Ishikawa (cell line): Measurements from ENCODE around the gene ANKRD33B.

Source experiments
- CEBPB ChIP-seq: IDR thresholded peaks from 2 replicates; pipeline ENCODE4 v1.6.1; 2012
- CREB1 ChIP-seq: IDR thresholded peaks from 2 replicates; pipeline ENCODE4 v1.6.1; 2012; ENCODE audit warnings: low read depth
- EGR1 ChIP-seq: IDR thresholded peaks from 2 replicates; pipeline ENCODE4 v1.6.1; 2012
- EP300 ChIP-seq: IDR thresholded peaks from 2 replicates; pipeline ENCODE4 v1.6.1; 2012; ENCODE audit warnings: borderline replicate concordance
- FOXM1 ChIP-seq: IDR thresholded peaks from 2 replicates; pipeline ENCODE4 v1.6.1; 2012; ENCODE audit warnings: low read depth, borderline replicate concordance
- MAX ChIP-seq: IDR thresholded peaks from 2 replicates; pipeline ENCODE4 v1.6.1; 2012
- NFIC ChIP-seq: IDR thresholded peaks from 2 replicates; pipeline ENCODE4 v1.6.1; 2012
- RAD21 ChIP-seq: IDR thresholded peaks from 2 replicates; pipeline ENCODE4 v1.6.1; 2012; ENCODE audit warnings: low read depth
- REST ChIP-seq: IDR thresholded peaks from 2 replicates; pipeline ENCODE4 v1.6.1; 2012; ENCODE audit warnings: low read depth, mild to moderate bottlenecking
- TAF1 ChIP-seq: IDR thresholded peaks from 2 replicates; pipeline ENCODE4 v1.6.1; 2012; ENCODE audit warnings: low read depth, mild to moderate bottlenecking
- TCF12 ChIP-seq: IDR thresholded peaks from 2 replicates; pipeline ENCODE4 v1.6.1; 2012; ENCODE audit warnings: low read depth
- TEAD4 ChIP-seq: IDR thresholded peaks from 2 replicates; pipeline ENCODE4 v1.6.1; 2012
- USF1 ChIP-seq: IDR thresholded peaks from 2 replicates; pipeline ENCODE4 v1.6.1; 2012
- YY1 ChIP-seq: IDR thresholded peaks from 2 replicates; pipeline ENCODE4 v1.6.1; 2012; ENCODE audit warnings: low read depth
- ZBTB7A ChIP-seq: IDR thresholded peaks from 2 replicates; pipeline ENCODE4 v1.6.1; 2012; ENCODE audit warnings: low read depth

The ANKRD33B gene

GRCh38 chr5:10623305-10623910, 59.5 kb downstream of the ANKRD33B start:
- TF ChIP-seq FOXM1, result no peak
- no peak for TF ChIP-seq TAF1
- no peak for TF ChIP-seq CREB1
- no peak for TF ChIP-seq EGR1
- TF ChIP-seq ZBTB7A, result no peak
- no peak for TF ChIP-seq NFIC
- no peak for TF ChIP-seq USF1
- TF ChIP-seq MAX, result no peak
- no peak for TF ChIP-seq REST
- no peak for TF ChIP-seq RAD21

- no peak for TF ChIP-seq CREB1
- no peak for TF ChIP-seq EGR1
- TF ChIP-seq CEBPB, result no peak
- no peak for TF ChIP-seq REST
- no peak for TF ChIP-seq FOXM1
- no peak for TF ChIP-seq MAX
- no peak for TF ChIP-seq NFIC
- TF ChIP-seq USF1, result no peak
- TF ChIP-seq ZBTB7A, result no peak
- TF ChIP-seq TAF1, result no peak
- TF ChIP-seq EP300, result no peak
- no peak for TF ChIP-seq TEAD4
- no peak for TF ChIP-seq YY1
- no peak for TF ChIP-seq TCF12
- no peak for TF ChIP-seq RAD21
Observed at GRCh38 chr5:10624206-10624605, 60.3 kb downstream of the ANKRD33B start.

GRCh38 chr5:10624679-10625078, 60.8 kb downstream of the ANKRD33B start:
- no peak for TF ChIP-seq MAX
- TF ChIP-seq CREB1, result no peak
- TF ChIP-seq TCF12, result no peak
- no peak for TF ChIP-seq CEBPB
- no peak for TF ChIP-seq RAD21
- TF ChIP-seq TAF1, result no peak
- TF ChIP-seq FOXM1, result no peak
- no peak for TF ChIP-seq ZBTB7A
- TF ChIP-seq NFIC, result no peak
- TF ChIP-seq TEAD4, result no peak
- TF ChIP-seq EP300, result no peak
- no peak for TF ChIP-seq EGR1
- TF ChIP-seq YY1, result no peak
- TF ChIP-seq USF1, result no peak
- TF ChIP-seq REST, result no peak
